MCF 10A (cell line): ENCODE measurements around the gene CPLX4. TPM values are rescaled to one million over a fixed set of nuclear protein-coding genes. Genes with fewer than 3 reads are reported as not detected.

ENCODE experiments used
- BruUV-seq: library from RNA; stranded (reverse); fragments of 400-500 nt; replicated peaks from 2 replicates; lab custom pipeline; 2021; lab: Mats Ljungman, UMichigan
- CTCF ChIA-PET: fragments of 300-600 bp; sonication (Branson Sonifier 250); formaldehyde crosslinking; extraction: SDS; loops from one replicate; lab custom pipeline; 2021; ENCODE audit warnings: antibody characterized with exemption, inconsistent platforms; lab: Yijun Ruan, JAX
- POLR2A ChIA-PET: fragments of 300-600, 350-650 bp; sonication (Branson Sonifier 250); formaldehyde crosslinking; extraction: SDS; loops from one replicate; lab custom pipeline; 2020; ENCODE audit warnings: antibody characterized with exemption, inconsistent platforms; lab: Yijun Ruan, JAX
- DNase-seq: peaks from one replicate; pipeline ENCODE4 v3.0.0-alpha.2; 2018; ENCODE audit not compliant: unreplicated experiment
- H3K27ac Mint-ChIP-seq: one replicate; pipeline ENCODE4 v1.8.0; 2022; ENCODE audit warnings: mild to moderate bottlenecking, low read depth, mixed read lengths; ENCODE audit not compliant: unreplicated experiment
- H3K27me3 Mint-ChIP-seq: one replicate; pipeline ENCODE4 v1.8.0; 2022; ENCODE audit warnings: mixed read lengths; ENCODE audit not compliant: insufficient read depth, unreplicated experiment
- H3K36me3 Mint-ChIP-seq: one replicate; pipeline ENCODE4 v1.8.0; 2022; ENCODE audit warnings: mild to moderate bottlenecking, moderate library complexity, mixed read lengths; ENCODE audit not compliant: insufficient read depth, unreplicated experiment
- H3K4me1 Mint-ChIP-seq: one replicate; pipeline ENCODE4 v1.8.0; 2022; ENCODE audit warnings: mixed read lengths; ENCODE audit not compliant: insufficient read depth, unreplicated experiment
- H3K4me3 Mint-ChIP-seq: one replicate; pipeline ENCODE4 v1.8.0; 2022; ENCODE audit warnings: mild to moderate bottlenecking, moderate library complexity, mixed read lengths; ENCODE audit not compliant: unreplicated experiment
- H3K9me3 Mint-ChIP-seq: one replicate; pipeline ENCODE4 v1.8.0; 2022; ENCODE audit warnings: mixed read lengths; ENCODE audit not compliant: unreplicated experiment
- intact Hi-C: fragments of 100-400 bp; cut with micrococcal nuclease; formaldehyde crosslinking; loops from 2 replicates; pipeline ENCODE4 v1.14.1; 2022
- total RNA-seq: library from RNA; stranded (reverse); gene quantifications from 2 replicates; pipeline ENCODE4 v1.2.3, GENCODE V29; 2022
- TF ChIP-seq, protein P1 (sequence below): fragments of 200-600 bp; IDR thresholded peaks from one replicate; pipeline ENCODE4 v1.8.0; 2022; ENCODE audit warnings: antibody characterized with exemption, mild to moderate bottlenecking; ENCODE audit not compliant: unreplicated experiment

CPLX4 gene
- total RNA-seq, 1 experiment from 2014 or later = not detected

DNA sequence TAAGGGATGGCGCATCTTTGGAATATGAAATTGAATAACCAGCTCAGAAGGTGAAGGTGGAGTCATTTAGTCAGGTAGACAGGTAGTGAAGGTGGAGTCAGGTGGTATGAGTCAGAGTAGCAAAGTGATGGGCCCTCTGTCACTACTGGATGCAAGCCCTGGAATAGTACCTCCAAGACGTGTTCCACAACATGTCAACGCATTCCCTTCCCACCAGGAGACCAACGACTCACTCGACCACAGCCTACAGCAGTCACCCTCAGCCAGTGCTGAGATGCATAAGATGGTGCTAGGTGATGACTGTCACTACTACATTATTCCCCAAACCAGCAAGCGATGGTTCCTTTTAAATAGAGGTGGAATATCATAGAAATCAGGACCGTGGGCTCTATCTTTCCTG is 6.8 kb downstream of the CPLX4 start:
- no peaks in the 10 kb centered on the region for H3K9me3 Mint-ChIP-seq
- BruUV-seq = no TSS peak
- no peak for DNase-seq
- peaks cover 9% of the 10 kb centered on the region for H3K27me3 Mint-ChIP-seq
- CTCF ChIA-PET = interaction anchor here (1.0 to 5.2 kb wide), 4 partner anchors 63 to 548 kb away, joined by 4 to 88 read pairs (median 5); no protein-coding TSS in a partner anchor
- H3K4me1 Mint-ChIP-seq = no peaks in the 10 kb centered on the region
- intact Hi-C loops = no loop called here
- no peaks in the 10 kb centered on the region for H3K36me3 Mint-ChIP-seq
- H3K27ac Mint-ChIP-seq = no peak overlapping the region
- POLR2A ChIA-PET = no interaction called here
- no peak overlapping the region for H3K4me3 Mint-ChIP-seq
- TF ChIP-seq, protein P1, sequence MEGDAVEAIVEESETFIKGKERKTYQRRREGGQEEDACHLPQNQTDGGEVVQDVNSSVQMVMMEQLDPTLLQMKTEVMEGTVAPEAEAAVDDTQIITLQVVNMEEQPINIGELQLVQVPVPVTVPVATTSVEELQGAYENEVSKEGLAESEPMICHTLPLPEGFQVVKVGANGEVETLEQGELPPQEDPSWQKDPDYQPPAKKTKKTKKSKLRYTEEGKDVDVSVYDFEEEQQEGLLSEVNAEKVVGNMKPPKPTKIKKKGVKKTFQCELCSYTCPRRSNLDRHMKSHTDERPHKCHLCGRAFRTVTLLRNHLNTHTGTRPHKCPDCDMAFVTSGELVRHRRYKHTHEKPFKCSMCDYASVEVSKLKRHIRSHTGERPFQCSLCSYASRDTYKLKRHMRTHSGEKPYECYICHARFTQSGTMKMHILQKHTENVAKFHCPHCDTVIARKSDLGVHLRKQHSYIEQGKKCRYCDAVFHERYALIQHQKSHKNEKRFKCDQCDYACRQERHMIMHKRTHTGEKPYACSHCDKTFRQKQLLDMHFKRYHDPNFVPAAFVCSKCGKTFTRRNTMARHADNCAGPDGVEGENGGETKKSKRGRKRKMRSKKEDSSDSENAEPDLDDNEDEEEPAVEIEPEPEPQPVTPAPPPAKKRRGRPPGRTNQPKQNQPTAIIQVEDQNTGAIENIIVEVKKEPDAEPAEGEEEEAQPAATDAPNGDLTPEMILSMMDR = no peak

GRCh38 chr18:59308938-59309260 is 9.6 kb downstream of the CPLX4 start:
- intact Hi-C loops = loop anchor here (1.0 to 10.0 kb wide), 3 partner anchors 60 to 224 kb away; no protein-coding TSS in a partner anchor

DNA sequence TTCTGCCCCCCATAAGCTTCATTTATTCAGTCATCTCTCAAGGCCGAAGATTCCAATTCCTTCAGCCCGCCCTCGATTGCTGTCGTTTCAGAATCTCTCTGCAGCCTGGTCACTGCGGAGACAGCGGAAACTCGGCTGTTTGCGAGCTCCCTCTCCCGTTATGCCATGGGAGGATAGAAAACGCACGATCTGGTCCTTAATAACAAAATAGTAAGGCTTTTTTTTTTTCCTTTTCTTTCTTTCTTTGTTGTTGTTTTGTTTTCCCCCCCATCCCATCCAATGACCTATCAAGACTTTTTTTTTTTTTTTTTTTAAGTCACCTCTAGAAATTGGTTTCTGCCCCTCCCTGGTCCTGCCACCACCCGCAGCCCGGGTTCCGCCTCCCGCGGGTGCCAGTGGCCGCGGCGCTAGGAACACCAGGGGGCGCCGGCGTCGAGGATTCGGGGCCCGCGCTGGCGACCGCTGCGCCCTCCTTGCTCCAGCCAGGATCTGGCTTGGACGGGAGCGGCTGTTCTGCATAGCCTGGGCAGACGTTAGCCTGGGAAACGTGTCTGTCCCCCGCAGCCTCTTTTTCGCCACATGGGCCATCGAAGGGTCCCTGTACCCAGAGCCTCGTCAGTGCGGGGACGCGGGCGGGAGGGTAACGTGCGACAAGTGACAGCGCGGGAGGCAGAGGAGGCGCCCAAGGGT is 10.1 kb downstream of the CPLX4 start:
- DNase-seq = peak; percentile 72
- Mint-ChIP-seq H3K27ac (no peak overlapping the region), H3K4me3 (peak overlapping the region; percentile 28), H3K4me1 (no peaks in the 10 kb centered on the region), H3K27me3 (peaks cover 30% of the 10 kb centered on the region), H3K9me3 (no peaks in the 10 kb centered on the region), H3K36me3 (no peaks in the 10 kb centered on the region)
- TF ChIP-seq, protein P1 = peak; percentile 77
- ChIA-PET POLR2A (interaction anchor here (0.7 to 1.5 kb wide), 3 partner anchors 34 to 94 kb away, joined by 3 to 4 read pairs (median 3); no protein-coding TSS in a partner anchor), CTCF (interaction anchor here (0.6 to 5.2 kb wide), 52 partner anchors 8 to 1044 kb away, joined by 3 to 88 read pairs (median 3); partner anchors contain the start of genes CPLX4 and SEC11C)
- intact Hi-C loops = loop anchor here (1.0 to 10.0 kb wide), 3 partner anchors 59 to 224 kb away; no protein-coding TSS in a partner anchor
- no TSS peak for BruUV-seq

More at GRCh38 chr18:59308938-59309260, 9.6 kb downstream of the CPLX4 start:
- no peaks in the 10 kb centered on the region for H3K4me1 Mint-ChIP-seq
- TF ChIP-seq, protein P1 = no peak
- H3K4me3 Mint-ChIP-seq = no peak overlapping the region
- no peak for DNase-seq
- POLR2A ChIA-PET = interaction anchor here (0.9 to 1.5 kb wide), 2 partner anchors 51 to 93 kb away, joined by 3 to 4 read pairs; no protein-coding TSS in a partner anchor
- CTCF ChIA-PET = interaction anchor here (0.6 to 5.2 kb wide), 20 partner anchors 9 to 870 kb away, joined by 3 to 88 read pairs (median 3); partner anchors contain the start of gene CPLX4
- no peaks in the 10 kb centered on the region for H3K36me3 Mint-ChIP-seq
- no TSS peak for BruUV-seq
- peaks cover 30% of the 10 kb centered on the region for H3K27me3 Mint-ChIP-seq
- no peak overlapping the region for H3K27ac Mint-ChIP-seq
- no peaks in the 10 kb centered on the region for H3K9me3 Mint-ChIP-seq

- no peaks in the 10 kb centered on the region for H3K36me3 Mint-ChIP-seq
- POLR2A ChIA-PET = no interaction called here
- CTCF ChIA-PET = interaction anchor here (0.6 to 1.1 kb wide), 2 partner anchors 96 to 690 kb away, joined by 3 read pairs; no protein-coding TSS in a partner anchor
Measured at GRCh38 chr18:59306640-59307039, 11.8 kb downstream of the CPLX4 start.

More at GRCh38 chr18:59306640-59307039, 11.8 kb downstream of the CPLX4 start:
- H3K27ac Mint-ChIP-seq = no peak overlapping the region
- peaks cover 30% of the 10 kb centered on the region for H3K27me3 Mint-ChIP-seq
- DNase-seq = no peak
- no TSS peak for BruUV-seq
- no peaks in the 10 kb centered on the region for H3K4me1 Mint-ChIP-seq
- no peak overlapping the region for H3K4me3 Mint-ChIP-seq
- no peaks in the 10 kb centered on the region for H3K9me3 Mint-ChIP-seq
- TF ChIP-seq, protein P1 = no peak
- intact Hi-C loops = loop anchor here (10.0 kb wide), 1 partner anchor 222 kb away; no protein-coding TSS in a partner anchor
